BLaER1 (cell line): Measurements from ENCODE around the gene URAD.
"Not testable (repeated sequence)": the region's sequence is repeated elsewhere in the genome, so short reads cannot be mapped to it uniquely, and the experiment has no call there.

ENCODE experiments used
- H3K27ac ChIP-seq: shearing (Covaris generic); formaldehyde crosslinking; 2 replicates; pipeline ENCODE4 v1.8.1; 2022
- H3K27me3 ChIP-seq: shearing (Covaris generic); formaldehyde crosslinking; 2 replicates; pipeline ENCODE4 v1.8.1; 2022
- H3K36me3 ChIP-seq: shearing (Covaris generic); formaldehyde crosslinking; 2 replicates; pipeline ENCODE4 v1.8.1; 2022
- H3K4me1 ChIP-seq: shearing (Covaris generic); formaldehyde crosslinking; 2 replicates; pipeline ENCODE4 v1.8.1; 2022
- H3K4me2 ChIP-seq: shearing (Covaris generic); formaldehyde crosslinking; 2 replicates; pipeline ENCODE4 v1.8.1; 2022
- H3K4me3 ChIP-seq: shearing (Covaris generic); formaldehyde crosslinking; 2 replicates; pipeline ENCODE4 v1.8.1; 2022
- H3K9ac ChIP-seq: shearing (Covaris generic); formaldehyde crosslinking; 2 replicates; pipeline ENCODE4 v1.8.1; 2022
- H3K9me3 ChIP-seq: shearing (Covaris generic); formaldehyde crosslinking; 2 replicates; pipeline ENCODE4 v1.8.1; 2022
- H4K20me1 ChIP-seq: shearing (Covaris generic); formaldehyde crosslinking; 2 replicates; pipeline ENCODE4 v1.8.1; 2022
- Cebpa-rat ChIP-seq: shearing (Covaris generic); IDR thresholded peaks from 2 replicates; pipeline ENCODE4 v1.8.1; 2022

Gene URAD

GRCh38 chr13:28026508-28026907 lies 38.0 kb upstream of the URAD start:
- Histone ChIP-seq H3K4me1 (0 out of 2 replicates have a peak, but pooled peaks cover 8% of the 10 kb centered on the region), H3K9ac (no peak overlapping the region), H3K4me2 (no peak overlapping the region), H4K20me1 (no peaks in the 10 kb centered on the region), H3K27me3 (no peaks in the 10 kb centered on the region), H3K27ac (no peak overlapping the region), H3K9me3 (no peaks in the 10 kb centered on the region), H3K4me3 (no peak overlapping the region), H3K36me3 (0 out of 2 replicates have a peak, but pooled peaks cover 4% of the 10 kb centered on the region)
- TF ChIP-seq Cebpa-rat: no peak

DNA sequence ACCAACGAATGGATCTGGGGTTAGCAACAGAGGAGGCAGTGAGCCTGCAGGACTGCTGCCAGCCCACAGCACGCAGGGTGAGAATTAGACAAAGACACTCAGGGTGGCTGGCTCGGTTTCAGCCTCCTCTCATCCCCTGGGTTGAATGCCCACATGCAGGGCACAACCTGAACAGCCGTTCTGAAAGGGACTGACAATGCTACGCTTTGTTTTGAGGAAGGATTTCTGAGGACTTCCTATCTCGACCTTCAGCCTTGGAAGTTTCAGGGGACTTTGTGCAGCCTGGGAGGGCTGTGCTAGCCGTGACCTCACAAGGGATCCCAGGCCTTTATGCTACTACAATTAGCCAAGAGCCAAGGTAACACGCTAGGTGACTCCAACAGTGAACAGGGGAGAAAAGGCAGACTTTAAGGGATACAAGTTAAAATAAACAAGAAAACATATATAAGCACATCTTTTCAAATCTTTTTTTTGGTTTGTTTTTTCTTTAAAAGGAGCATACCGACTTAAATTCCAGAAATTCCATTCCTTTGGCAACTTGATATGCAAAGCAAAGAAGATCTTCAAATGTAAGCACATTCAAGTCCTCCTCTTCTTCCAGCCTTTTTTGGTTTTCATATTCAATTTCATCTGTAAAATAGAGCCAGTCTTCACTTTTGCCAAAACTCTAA lies 34.5 kb upstream of the URAD start:
- H3K9ac ChIP-seq: no peak overlapping the region

GRCh38 chr13:28014301-28014700 lies 25.8 kb upstream of the URAD start:
- no peak overlapping the region for H3K4me3 ChIP-seq
- H3K9ac ChIP-seq: no peak overlapping the region
- H3K9me3 ChIP-seq: no peaks in the 10 kb centered on the region
- H3K4me1 ChIP-seq: peaks cover 12% of the 10 kb centered on the region
- no peak overlapping the region for H3K4me2 ChIP-seq
- H4K20me1 ChIP-seq: no peaks in the 10 kb centered on the region
- H3K27me3 ChIP-seq: no peaks in the 10 kb centered on the region
- no peak for TF ChIP-seq Cebpa-rat
- no peaks in the 10 kb centered on the region for H3K36me3 ChIP-seq
- no peak overlapping the region for H3K27ac ChIP-seq

More for the DNA sequence above, 34.5 kb upstream of the URAD start:
- Histone ChIP-seq H4K20me1 (no peaks in the 10 kb centered on the region), H3K4me1 (0 out of 2 replicates have a peak, but pooled peaks cover 8% of the 10 kb centered on the region), H3K27me3 (no peaks in the 10 kb centered on the region), H3K36me3 (0 out of 2 replicates have a peak, but pooled peaks cover 3% of the 10 kb centered on the region), H3K9me3 (no peaks in the 10 kb centered on the region), H3K4me3 (no peak overlapping the region), H3K27ac (no peak overlapping the region), H3K4me2 (no peak overlapping the region)
- no peak for TF ChIP-seq Cebpa-rat

DNA sequence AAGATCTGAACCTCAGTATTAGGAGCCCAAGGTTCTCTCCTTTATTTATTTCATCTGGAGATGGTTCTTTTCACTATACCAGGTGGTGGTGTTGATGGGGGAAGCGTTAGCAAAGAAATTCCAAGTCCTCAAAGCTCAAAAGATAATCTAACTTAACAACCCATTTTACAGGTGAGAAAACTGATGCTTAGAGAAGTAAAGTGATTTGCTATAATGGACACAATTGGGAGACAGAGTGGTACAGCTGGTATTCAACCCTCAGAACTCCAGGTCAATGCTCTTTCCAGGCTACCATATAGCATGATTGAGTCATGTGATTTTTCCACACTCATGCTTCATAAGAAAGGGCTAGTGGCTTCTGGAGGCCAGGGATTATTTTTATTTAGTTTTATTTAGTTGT lies 25.0 kb upstream of the URAD start:
- Histone ChIP-seq H3K9me3 (no peaks in the 10 kb centered on the region), H3K4me2 (no peak overlapping the region), H3K4me3 (no peak overlapping the region), H3K4me1 (peaks cover 12% of the 10 kb centered on the region), H4K20me1 (no peaks in the 10 kb centered on the region), H3K27ac (no peak overlapping the region), H3K36me3 (no peaks in the 10 kb centered on the region), H3K9ac (no peak overlapping the region), H3K27me3 (no peaks in the 10 kb centered on the region)
- TF ChIP-seq Cebpa-rat: no peak

- Histone ChIP-seq H3K36me3 (no peaks in the 10 kb centered on the region), H3K27me3 (no peaks in the 10 kb centered on the region), H3K9me3 (no peaks in the 10 kb centered on the region), H3K4me1 (peaks cover 12% of the 10 kb centered on the region), H4K20me1 (no peaks in the 10 kb centered on the region), H3K27ac (no peak overlapping the region), H3K4me3 (no peak overlapping the region), H3K4me2 (no peak overlapping the region), H3K9ac (no peak overlapping the region)
- no peak for TF ChIP-seq Cebpa-rat
These were observed 24.4 kb upstream of the URAD start for GRCh38 chr13:28012896-28013295.

GRCh38 chr13:28012383-28012782 lies 23.9 kb upstream of the URAD start:
- no peaks in the 10 kb centered on the region for H4K20me1 ChIP-seq
- no peak overlapping the region for H3K9ac ChIP-seq
- H3K36me3 ChIP-seq: no peaks in the 10 kb centered on the region
- H3K27ac ChIP-seq: no peak overlapping the region
- H3K27me3 ChIP-seq: no peaks in the 10 kb centered on the region
- H3K4me1 ChIP-seq: peaks cover 12% of the 10 kb centered on the region
- no peak overlapping the region for H3K4me3 ChIP-seq
- no peaks in the 10 kb centered on the region for H3K9me3 ChIP-seq
- H3K4me2 ChIP-seq: peak overlapping the region; percentile 31; the same call in 1 of the 2 replicates
- no peak for TF ChIP-seq Cebpa-rat

DNA sequence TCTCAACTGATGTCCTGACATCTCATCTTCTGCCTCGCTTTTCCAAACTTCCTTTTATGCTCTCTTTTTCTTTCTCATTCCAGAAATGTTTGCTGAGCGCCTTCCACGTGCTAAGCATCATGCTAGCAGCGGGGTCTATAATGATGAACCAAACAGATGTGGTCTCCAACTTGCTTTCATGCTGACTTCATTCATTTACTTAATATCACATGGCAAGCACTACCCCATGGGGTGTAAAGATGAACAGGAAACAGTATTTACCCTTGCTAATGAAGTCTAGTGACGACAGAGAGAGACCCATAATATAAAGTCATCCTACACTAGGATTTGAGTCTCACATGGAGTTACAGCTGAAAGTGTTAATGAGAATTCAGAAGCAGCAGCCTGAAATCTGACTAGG lies 21.6 kb upstream of the URAD start:
- H3K4me1 ChIP-seq: peaks cover 12% of the 10 kb centered on the region
- H4K20me1 ChIP-seq: no peaks in the 10 kb centered on the region
- no peaks in the 10 kb centered on the region for H3K9me3 ChIP-seq
- TF ChIP-seq Cebpa-rat: no peak
- no peaks in the 10 kb centered on the region for H3K27me3 ChIP-seq
- H3K9ac ChIP-seq: no peak overlapping the region
- H3K27ac ChIP-seq: no peak overlapping the region
- no peaks in the 10 kb centered on the region for H3K36me3 ChIP-seq
- no peak overlapping the region for H3K4me3 ChIP-seq
- no peak overlapping the region for H3K4me2 ChIP-seq

GRCh38 chr13:28005016-28005415 lies 16.5 kb upstream of the URAD start:
- not testable (repeated sequence) for H3K4me1 ChIP-seq, H4K20me1 ChIP-seq, H3K27me3 ChIP-seq, H3K36me3 ChIP-seq, H3K27ac ChIP-seq, H3K9ac ChIP-seq, H3K4me2 ChIP-seq, H3K4me3 ChIP-seq, H3K9me3 ChIP-seq

DNA sequence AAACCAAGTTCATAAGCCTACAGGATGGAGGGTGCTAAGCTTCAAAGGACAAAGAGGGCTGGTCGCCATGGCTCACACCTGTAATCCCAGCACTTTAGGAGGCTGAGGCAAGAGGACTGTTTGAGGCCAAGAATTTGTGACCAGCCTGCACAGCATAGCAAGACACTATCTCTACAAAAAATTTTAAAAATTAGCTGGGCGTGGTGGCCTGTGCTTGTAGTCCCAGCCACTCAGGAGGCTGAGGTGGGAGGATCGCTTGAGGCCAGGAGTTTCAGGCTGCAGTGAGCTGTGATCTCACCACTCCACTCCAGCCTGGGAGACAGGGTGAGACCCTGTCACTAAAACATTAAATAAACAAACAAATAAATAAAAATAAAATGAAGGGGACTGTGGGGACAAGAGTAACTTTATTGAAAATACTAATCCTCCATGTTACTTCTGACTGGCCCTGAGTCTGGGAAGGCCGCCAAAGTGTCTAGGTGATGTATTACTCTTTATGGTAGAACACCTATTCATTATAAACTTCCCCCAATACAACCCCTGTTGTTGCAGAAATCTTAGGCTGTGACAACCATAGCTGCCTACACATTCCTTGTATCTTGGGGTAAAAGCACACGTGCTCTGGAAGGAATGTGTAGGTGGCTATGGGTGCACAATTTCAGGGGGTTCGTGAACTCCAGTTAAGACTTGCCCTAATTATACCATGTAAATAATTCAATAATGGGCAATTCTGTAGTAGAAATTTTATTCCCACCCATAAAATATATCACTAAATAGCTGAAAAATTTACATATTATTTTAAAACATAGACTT lies 14.6 kb upstream of the URAD start:
- Histone ChIP-seq H3K36me3 (no peaks in the 10 kb centered on the region), H3K9me3 (no peaks in the 10 kb centered on the region), H3K4me1 (0 out of 2 replicates have a peak, but pooled peaks cover 3% of the 10 kb centered on the region), H3K27ac (no peak overlapping the region), H3K4me3 (no peak overlapping the region), H4K20me1 (no peaks in the 10 kb centered on the region), H3K9ac (no peak overlapping the region), H3K27me3 (no peaks in the 10 kb centered on the region), H3K4me2 (no peak overlapping the region)
- TF ChIP-seq Cebpa-rat: no peak

DNA sequence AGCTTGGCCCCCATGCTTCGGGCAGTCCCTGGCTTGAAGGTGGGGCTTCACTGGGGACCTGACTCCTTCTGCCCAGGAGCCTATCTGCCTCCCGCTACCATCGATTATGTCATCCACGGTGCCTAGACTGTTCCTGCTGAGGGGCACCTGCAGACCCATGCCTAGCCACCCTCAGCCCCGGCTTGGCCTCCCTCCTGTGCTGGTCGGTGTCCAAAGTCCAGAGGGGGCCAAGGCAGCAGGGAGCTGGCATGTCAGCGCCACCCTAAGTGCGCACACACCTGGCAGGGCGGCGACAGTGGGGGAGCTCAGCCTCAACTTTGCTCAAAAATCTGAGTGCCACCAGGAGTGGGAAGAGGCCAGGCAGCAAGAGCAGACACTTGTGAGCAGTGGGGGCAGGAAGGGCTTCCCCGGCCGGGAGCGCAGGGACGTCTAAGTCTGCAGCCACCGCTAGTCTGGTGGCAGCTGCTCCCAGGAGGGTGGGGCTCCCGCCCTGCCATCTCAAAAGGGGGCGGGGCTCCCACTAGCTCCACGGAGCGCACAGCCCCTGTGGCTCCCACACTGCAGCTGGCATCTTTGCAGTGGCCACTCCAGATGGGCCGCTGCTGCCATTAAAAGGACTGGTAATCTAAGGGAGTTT lies 13.5 kb upstream of the URAD start:
- Histone ChIP-seq H3K4me1 (0 out of 2 replicates have a peak, but pooled peaks cover 6% of the 10 kb centered on the region), H3K9ac (no peak overlapping the region), H3K36me3 (no peaks in the 10 kb centered on the region), H3K27me3 (no peaks in the 10 kb centered on the region), H3K27ac (no peak overlapping the region), H3K4me2 (no peak overlapping the region), H3K4me3 (no peak overlapping the region), H4K20me1 (no peaks in the 10 kb centered on the region), H3K9me3 (no peaks in the 10 kb centered on the region)
- no peak for TF ChIP-seq Cebpa-rat
